T-cell (primary cell): Measurements from ENCODE around the gene SULT1A2. TPM values are rescaled to one million over a fixed set of nuclear protein-coding genes. Genes with fewer than 3 reads are reported as not detected.
A peak's percentile ranks its signal among the peaks of the same experiment; 100 is the strongest.
"Not testable (repeated sequence)": the region's sequence is repeated elsewhere in the genome, so short reads cannot be mapped to it uniquely, and the experiment has no call there.

Experiments
- ATAC-seq, 4 experiments: fragments of 200-7000 bp in 3 of 4; fragments of 150-1000 bp in 1 of 4; cut with Tn5 transposase; replicated peaks in 1 of 4; 1 replicate in 3 of 4; 2 replicates in 1 of 4; pipeline ENCODE4 v1.10.0; 2021; ENCODE audit warnings: moderate library complexity in 3 of 4, mild to moderate bottlenecking in 2 of 4, moderate number of reproducible peaks in 1 of 4
- CTCF ChIA-PET, 2 donors: fragments of 300-600 bp; sonication (Branson Sonifier 250); formaldehyde crosslinking; loops; one replicate each; lab custom pipeline; 2022; ENCODE audit warnings: antibody characterized with exemption in 2 of 2; lab: Charles Lee
- POLR2A ChIA-PET, 2 donors: fragments of 300-600 bp; sonication (Branson Sonifier 250); formaldehyde crosslinking; loops; one replicate each; lab custom pipeline; 2022; ENCODE audit warnings: antibody characterized with exemption in 2 of 2; lab: Charles Lee
- DNase-seq, 35 experiments: peaks; one replicate each; pipeline versions ENCODE4 v3.0.0 to v3.0.0-alpha.2; 2013 to 2023
- H3K27ac ChIP-seq: one replicate; pipeline ENCODE4 v1.5.1; 2013; ENCODE audit warnings: low read length
- H3K27me3 ChIP-seq, 2 experiments: replicated peaks in 1 of 2; 1 replicate in 1 of 2; 2 replicates in 1 of 2; pipeline versions ENCODE4 v1.6.1 to v1.7.0; 2013; ENCODE audit warnings: low read length in 1 of 2, mixed read lengths in 1 of 2; ENCODE audit not compliant: control insufficient read depth in 2 of 2, insufficient read depth in 2 of 2; ENCODE audit errors: extremely low read depth in 1 of 2
- H3K36me3 ChIP-seq, 2 donors: 1 replicate in 1 of 2; 2 replicates in 1 of 2; pipeline versions ENCODE4 v1.6.1 to v1.7.0; 2013; ENCODE audit warnings: low read length in 1 of 2; ENCODE audit not compliant: control insufficient read depth in 2 of 2, insufficient read depth in 1 of 2; ENCODE audit errors: extremely low read depth in 1 of 2
- H3K4me1 ChIP-seq, 2 experiments: 1 replicate in 1 of 2; 2 replicates in 1 of 2; pipeline versions ENCODE4 v1.6.1 to v1.7.0; 2013; ENCODE audit warnings: low read length in 2 of 2, mixed read lengths in 1 of 2; ENCODE audit not compliant: insufficient read depth in 2 of 2, control insufficient read depth in 1 of 2; ENCODE audit errors: extremely low read depth in 1 of 2
- H3K4me3 ChIP-seq, 2 donors: 1 replicate in 1 of 2; 2 replicates in 1 of 2; pipeline versions ENCODE4 v1.5.1 to v1.7.0; 2013; ENCODE audit warnings: mild to moderate bottlenecking in 2 of 2, low read length in 1 of 2, moderate library complexity in 1 of 2; ENCODE audit not compliant: control insufficient read depth in 1 of 2; ENCODE audit errors: extremely low read depth in 1 of 2
- H3K9me3 ChIP-seq: 2 replicates; pipeline ENCODE4 v1.7.0; 2013
- H3K27ac Mint-ChIP-seq, 2 donors: one replicate each; pipeline ENCODE4 v1.8.0; 2020 to 2021; ENCODE audit warnings: mild to moderate bottlenecking in 2 of 2, mixed read lengths in 2 of 2
- H3K27me3 Mint-ChIP-seq, 2 donors: one replicate each; pipeline ENCODE4 v1.8.0; 2021 to 2022; ENCODE audit warnings: mixed read lengths in 2 of 2
- H3K36me3 Mint-ChIP-seq: one replicate; pipeline ENCODE4 v1.8.0; 2021; ENCODE audit warnings: mixed read lengths
- H3K4me1 Mint-ChIP-seq, 3 donors: one replicate each; pipeline ENCODE4 v1.8.0; 2020 to 2022; ENCODE audit warnings: mixed read lengths in 3 of 3, mild to moderate bottlenecking in 1 of 3
- H3K4me3 Mint-ChIP-seq, 3 donors: one replicate each; pipeline ENCODE4 v1.8.0; 2020 to 2022; ENCODE audit warnings: mild to moderate bottlenecking in 3 of 3, mixed read lengths in 3 of 3, moderate library complexity in 3 of 3
- H3K9me3 Mint-ChIP-seq, 3 donors: one replicate each; pipeline ENCODE4 v1.8.0; 2020 to 2022; ENCODE audit warnings: mixed read lengths in 3 of 3
- WGBS: methylation state at CpG from one replicate; pipeline ENCODE4 v1.1.5; 2013; ENCODE audit warnings: missing lambda C conversion rate; ENCODE audit not compliant: insufficient coverage; 5-methylcytosine and 5-hydroxymethylcytosine counted together
- total RNA-seq, 35 experiments: library from RNA in 6 of 35; stranded (reverse) in 6 of 35; fragments of 120-200 nt in 1 of 35; gene quantifications; one replicate each; pipeline versions ENCODE4 v1.2.1 to v1.2.4 and lab custom pipeline; 2013 to 2026

SULT1A2 gene
- total RNA-seq, 5 donors from 2014 or later (not counting 1 experiment from before 2014, with no cell fraction given), result 0.30 to 0.62 (median 0.53) TPM; not detected in 2

DNA sequence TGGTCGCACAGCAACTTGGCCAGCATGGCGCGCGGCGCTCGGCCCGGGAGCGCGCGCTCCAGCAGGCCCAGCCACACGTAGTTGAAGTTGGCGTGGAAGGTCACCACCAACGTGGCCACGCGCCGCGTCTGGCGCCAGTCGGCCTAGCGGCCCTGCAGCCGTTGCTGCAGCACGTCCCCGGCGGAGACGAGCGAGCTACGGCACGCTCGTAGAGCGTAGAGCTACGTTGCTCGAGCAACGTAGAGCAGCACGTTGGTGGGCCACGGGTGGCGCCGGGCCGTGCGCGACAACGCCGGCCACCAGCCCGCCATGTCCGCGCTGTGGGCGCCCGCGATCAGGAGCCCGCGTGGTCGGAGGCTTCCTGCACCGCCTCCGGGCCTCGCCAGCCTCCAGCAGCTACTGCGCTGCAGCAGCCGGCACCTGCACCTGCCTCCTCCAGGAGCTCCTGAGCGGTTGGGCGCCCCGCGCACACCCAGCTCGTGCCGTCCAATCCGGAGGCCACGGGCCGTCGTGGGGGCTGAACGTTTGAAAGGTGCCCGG is 26.4 kb upstream of the SULT1A2 start:
- no peaks in the 10 kb centered on the region for H3K9me3 ChIP-seq
- H3K9me3 Mint-ChIP-seq, result no peaks in the 10 kb centered on the region
- peak overlapping the region; percentile 43 to 61 for H3K27ac Mint-ChIP-seq
- POLR2A ChIA-PET, result interaction anchor here (0.5 to 0.8 kb wide), 4 partner anchors 13 to 325 kb away, joined by 3 to 17 read pairs (median 4); partner anchors contain the start of gene SULT1A1 (in 1 of the 2)
- no peaks in the 10 kb centered on the region for H3K36me3 Mint-ChIP-seq
- peaks cover 0 to 3% of the 10 kb centered on the region in 2 donors for H3K36me3 ChIP-seq
- H3K27ac ChIP-seq, result no peak overlapping the region
- H3K4me1 ChIP-seq, result peaks cover 0 to 16% of the 10 kb centered on the region in 2 experiments
- peak overlapping the region; percentile 76 to 84 (median 79) for H3K4me3 Mint-ChIP-seq
- peak overlapping the region; percentile 52 to 63 for H3K4me3 ChIP-seq
- DNase-seq, result peak; percentile 44 to 77 (median 64)
- ATAC-seq, result peak; percentile 93 to 99 (median 96)
- peaks cover 17 to 29% (median 18%) of the 10 kb centered on the region in 3 donors for H3K4me1 Mint-ChIP-seq
- CTCF ChIA-PET, result no interaction called here
- peaks cover 0 to 2% of the 10 kb centered on the region in 2 experiments for H3K27me3 ChIP-seq
- peaks cover 2 to 5% of the 10 kb centered on the region in 2 donors for H3K27me3 Mint-ChIP-seq
- WGBS, result under 1% methylated on average over 58 of the region's 68 CpGs

DNA sequence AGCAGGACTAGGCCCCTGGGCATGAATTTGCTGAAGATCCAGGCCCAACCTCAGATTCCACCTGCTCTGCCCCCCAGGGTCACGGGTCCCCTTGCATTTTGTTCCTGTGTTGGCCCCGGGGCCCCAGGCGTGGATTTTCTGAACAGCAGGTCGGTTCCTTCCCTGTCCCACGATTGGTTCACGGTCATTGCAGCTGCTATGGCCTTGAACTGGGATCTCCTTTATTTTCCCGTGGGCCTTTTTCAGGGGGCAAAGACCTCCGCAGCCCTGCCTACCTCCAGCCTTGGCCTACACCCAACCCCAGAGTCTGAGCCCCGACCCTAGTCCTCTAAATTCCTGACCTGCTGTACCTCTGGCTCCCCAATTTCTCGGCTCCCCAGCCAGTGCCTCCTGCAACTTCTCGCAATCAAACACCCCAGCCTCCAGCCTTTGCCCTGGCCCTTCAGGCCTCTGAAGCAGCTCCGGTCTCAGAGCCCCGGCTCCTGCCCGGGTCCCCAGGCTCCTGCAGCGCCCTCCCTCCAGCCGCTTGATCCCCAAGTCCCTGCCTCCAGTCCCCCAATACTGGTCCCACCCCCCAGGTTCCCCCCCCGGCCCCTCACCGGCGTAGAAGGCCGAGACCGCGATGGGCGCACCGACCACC is 25.8 kb upstream of the SULT1A2 start:
- Histone ChIP-seq H3K4me3 (peak overlapping the region; percentile 52 to 63), H3K4me1 (peaks cover 0 to 16% of the 10 kb centered on the region in 2 experiments)
- WGBS, result 48% methylated on average over 18 of the region's 24 CpGs
- H3K27ac ChIP-seq, H3K9me3 ChIP-seq, CTCF ChIA-PET, H3K27me3 Mint-ChIP-seq, H3K27me3 ChIP-seq, H3K9me3 Mint-ChIP-seq, DNase-seq, H3K36me3 Mint-ChIP-seq, H3K36me3 ChIP-seq: not testable (repeated sequence)
- POLR2A ChIA-PET, result interaction anchor here (0.7 to 0.8 kb wide), 3 partner anchors 15 to 324 kb away, joined by 3 to 5 read pairs (median 3); no protein-coding TSS in a partner anchor
- H3K4me3 Mint-ChIP-seq, result peak overlapping the region; percentile 76 to 84 (median 79)
- peaks cover 17 to 29% (median 18%) of the 10 kb centered on the region in 3 donors for H3K4me1 Mint-ChIP-seq
- H3K27ac Mint-ChIP-seq, result peak overlapping the region; percentile 78 to 80
- ATAC-seq, result peak; percentile 4 to 21 (median 14)

DNA sequence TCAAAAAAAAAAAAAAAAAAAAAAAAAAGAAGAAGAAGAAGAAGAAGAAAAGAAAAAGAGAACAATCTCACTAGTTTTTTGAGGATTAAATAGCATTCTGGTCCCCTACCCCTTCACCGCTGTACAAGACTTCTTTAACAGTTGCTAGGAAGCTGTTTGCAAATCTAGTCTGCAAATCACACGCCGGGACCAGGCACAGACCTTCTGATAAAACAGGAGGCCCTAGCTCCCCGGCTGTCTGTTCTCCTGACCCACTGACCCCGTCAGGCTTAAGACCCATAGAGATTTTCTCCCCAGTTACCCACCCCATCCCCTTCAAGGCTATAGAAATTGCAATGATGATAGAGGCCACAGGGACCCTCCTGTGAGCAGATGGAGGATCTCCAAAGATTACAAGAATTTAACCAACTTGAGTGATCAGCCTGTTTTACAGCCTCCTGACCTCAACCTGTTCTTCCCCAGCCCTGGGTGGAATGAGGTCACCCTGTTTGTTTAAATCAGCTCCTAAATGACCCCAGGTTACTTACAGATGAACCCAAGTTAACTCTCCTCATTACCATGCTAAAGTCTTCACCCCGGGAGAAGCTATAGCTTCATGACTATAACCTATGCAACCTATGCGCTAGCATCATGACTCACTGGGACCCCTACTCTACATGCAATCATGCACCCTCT is 24.8 kb upstream of the SULT1A2 start:
- Histone ChIP-seq H3K27ac (no peak overlapping the region), H3K4me3 (no peak overlapping the region), H3K4me1 (peaks cover 0 to 16% of the 10 kb centered on the region in 2 experiments), H3K9me3 (no peaks in the 10 kb centered on the region), H3K36me3 (peaks cover 0 to 3% of the 10 kb centered on the region in 2 donors), H3K27me3 (no peaks in the 10 kb centered on the region)
- Mint-ChIP-seq H3K4me3 (peak overlapping the region; percentile 76 to 84 (median 79)), H3K4me1 (peaks cover 17 to 29% (median 20%) of the 10 kb centered on the region in 3 donors), H3K27me3 (peaks cover 0 to 2% of the 10 kb centered on the region in 2 donors), H3K36me3 (peaks cover 3% of the 10 kb centered on the region), H3K9me3 (no peaks in the 10 kb centered on the region), H3K27ac (peak overlapping the region; percentile 33 to 80)
- DNase-seq, result no peak
- ChIA-PET CTCF (interaction anchor here in 1 of 2 donors (0.7 kb wide), 1 partner anchor 1452 kb away, joined by 9 read pairs; no protein-coding TSS in a partner anchor), POLR2A (no interaction called here)
- ATAC-seq, result no peak
- 100% methylated on average over 2 of the region's 7 CpGs for WGBS

DNA sequence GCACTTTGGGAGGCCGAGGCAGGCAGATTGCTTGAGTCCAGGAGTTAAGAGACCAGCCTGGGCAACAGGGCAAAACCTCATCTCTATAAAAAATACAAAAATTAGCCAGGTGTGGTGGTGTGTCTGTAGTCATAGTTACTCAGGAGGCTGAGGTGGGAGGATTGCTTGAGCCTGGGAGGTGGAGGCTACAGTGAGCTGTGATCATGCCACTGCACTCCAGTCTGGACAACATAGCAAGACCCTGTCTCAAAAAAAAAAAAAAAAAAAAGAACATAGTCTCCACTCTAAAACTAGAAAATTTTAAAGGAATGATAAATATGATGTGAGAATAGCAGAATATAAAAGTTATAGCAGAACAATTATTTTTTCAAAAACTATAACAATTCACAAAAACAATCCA is 23.5 kb upstream of the SULT1A2 start:
- WGBS, result no CpG with 5 or more reads among the region's 1 CpG
- H3K4me1 ChIP-seq, result peaks cover 0 to 16% of the 10 kb centered on the region in 2 experiments
- POLR2A ChIA-PET, H3K4me3 ChIP-seq, CTCF ChIA-PET, H3K9me3 ChIP-seq, H3K27me3 ChIP-seq, H3K27ac ChIP-seq, H3K4me3 Mint-ChIP-seq, H3K36me3 ChIP-seq, DNase-seq, H3K9me3 Mint-ChIP-seq, H3K27me3 Mint-ChIP-seq, H3K36me3 Mint-ChIP-seq, ATAC-seq: not testable (repeated sequence)
- Mint-ChIP-seq H3K27ac (peak overlapping the region in 1 of 2 donors; percentile 28), H3K4me1 (peaks cover 18 to 29% (median 20%) of the 10 kb centered on the region in 3 donors)

DNA sequence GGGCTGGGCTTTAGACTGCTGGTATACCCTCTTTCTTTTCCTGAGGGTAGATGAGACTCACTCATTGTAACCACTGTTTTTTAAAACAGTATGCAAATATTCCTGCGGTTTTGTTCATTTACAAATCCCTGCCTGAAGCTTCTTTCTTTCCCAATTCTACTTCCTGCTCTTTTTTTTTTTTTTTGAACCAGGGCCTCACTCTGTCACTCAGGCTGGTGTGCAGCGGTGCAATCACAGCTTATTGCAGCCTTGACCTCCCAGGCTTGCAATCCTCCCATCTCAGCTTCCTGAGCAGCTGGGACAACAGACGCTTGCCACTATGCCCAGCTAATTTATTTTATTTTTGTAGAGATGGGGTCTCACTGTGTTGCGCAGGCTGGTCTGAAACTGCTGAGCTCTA is 21.0 kb upstream of the SULT1A2 start:
- H3K9me3 Mint-ChIP-seq, result no peaks in the 10 kb centered on the region
- ChIA-PET CTCF (no interaction called here), POLR2A (interaction anchor here in 1 of 2 donors (0.6 kb wide), 1 partner anchor 50 kb away, joined by 14 read pairs; no protein-coding TSS in a partner anchor)
- Histone ChIP-seq H3K36me3 (peaks cover 0 to 3% of the 10 kb centered on the region in 2 donors), H3K27ac (no peak overlapping the region), H3K4me3 (no peak overlapping the region), H3K9me3 (no peaks in the 10 kb centered on the region), H3K27me3 (no peaks in the 10 kb centered on the region), H3K4me1 (peaks cover 0 to 8% of the 10 kb centered on the region in 2 experiments)
- no peak overlapping the region for H3K27ac Mint-ChIP-seq
- no peaks in the 10 kb centered on the region for H3K27me3 Mint-ChIP-seq
- peaks cover 3% of the 10 kb centered on the region for H3K36me3 Mint-ChIP-seq
- ATAC-seq (no peak), DNase-seq (no peak)
- peaks cover 13 to 19% (median 15%) of the 10 kb centered on the region in 3 donors for H3K4me1 Mint-ChIP-seq
- WGBS, result no CpG with 5 or more reads among the region's 4 CpGs
- no peak overlapping the region for H3K4me3 Mint-ChIP-seq

DNA sequence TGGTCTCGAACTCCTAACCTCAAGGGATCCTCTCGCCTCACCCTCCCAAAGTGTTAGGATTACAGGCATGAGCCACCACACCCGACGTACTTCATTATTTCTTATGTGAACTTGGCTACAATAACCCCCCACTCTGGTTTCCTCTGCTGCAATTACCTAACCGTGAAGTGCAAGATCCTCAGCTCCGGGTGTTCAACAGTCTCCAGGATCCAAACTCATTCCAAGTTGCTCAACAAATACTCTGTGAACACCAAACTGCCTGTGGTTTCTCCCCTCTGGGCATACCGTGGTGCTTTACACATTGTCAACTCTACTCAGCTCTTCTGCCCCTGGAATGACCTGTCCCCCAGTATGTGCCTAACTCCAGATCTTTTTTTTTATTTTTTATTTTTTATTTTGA is 19.8 kb upstream of the SULT1A2 start:
- ATAC-seq (no peak), DNase-seq (no peak)
- H3K9me3 Mint-ChIP-seq, result no peaks in the 10 kb centered on the region
- Histone ChIP-seq H3K27ac (no peak overlapping the region), H3K9me3 (no peaks in the 10 kb centered on the region), H3K4me3 (no peak overlapping the region), H3K4me1 (no peaks in the 10 kb centered on the region), H3K36me3 (peaks cover 0 to 3% of the 10 kb centered on the region in 2 donors), H3K27me3 (no peaks in the 10 kb centered on the region)
- CTCF ChIA-PET, result no interaction called here
- H3K27ac Mint-ChIP-seq, result no peak overlapping the region
- H3K4me3 Mint-ChIP-seq, result no peak overlapping the region
- POLR2A ChIA-PET, result interaction anchor here in 1 of 2 donors (0.6 kb wide), 1 partner anchor 54 kb away, joined by 3 read pairs; no protein-coding TSS in a partner anchor
- H3K4me1 Mint-ChIP-seq, result peaks cover 4 to 7% (median 4%) of the 10 kb centered on the region in 3 donors
- H3K27me3 Mint-ChIP-seq, result no peaks in the 10 kb centered on the region
- peaks cover 3% of the 10 kb centered on the region for H3K36me3 Mint-ChIP-seq
- 96% methylated on average over 5 of the region's 7 CpGs for WGBS
